Ishikawa (cell line): ENCODE data around the gene PGAM2.
A peak's percentile ranks its signal among the peaks of the same experiment; 100 is the strongest.

ENCODE experiments used
- CEBPB ChIP-seq: IDR thresholded peaks from 2 replicates; pipeline ENCODE4 v1.6.1; 2012
- CREB1 ChIP-seq: IDR thresholded peaks from 2 replicates; pipeline ENCODE4 v1.6.1; 2012; ENCODE audit warnings: low read depth
- EGR1 ChIP-seq: IDR thresholded peaks from 2 replicates; pipeline ENCODE4 v1.6.1; 2012
- EP300 ChIP-seq: IDR thresholded peaks from 2 replicates; pipeline ENCODE4 v1.6.1; 2012; ENCODE audit warnings: borderline replicate concordance
- FOXM1 ChIP-seq: IDR thresholded peaks from 2 replicates; pipeline ENCODE4 v1.6.1; 2012; ENCODE audit warnings: low read depth, borderline replicate concordance
- NFIC ChIP-seq: IDR thresholded peaks from 2 replicates; pipeline ENCODE4 v1.6.1; 2012
- TAF1 ChIP-seq: IDR thresholded peaks from 2 replicates; pipeline ENCODE4 v1.6.1; 2012; ENCODE audit warnings: low read depth, mild to moderate bottlenecking
- TCF12 ChIP-seq: IDR thresholded peaks from 2 replicates; pipeline ENCODE4 v1.6.1; 2012; ENCODE audit warnings: low read depth
- TEAD4 ChIP-seq: IDR thresholded peaks from 2 replicates; pipeline ENCODE4 v1.6.1; 2012
- YY1 ChIP-seq: IDR thresholded peaks from 2 replicates; pipeline ENCODE4 v1.6.1; 2012; ENCODE audit warnings: low read depth
- ZBTB7A ChIP-seq: IDR thresholded peaks from 2 replicates; pipeline ENCODE4 v1.6.1; 2012; ENCODE audit warnings: low read depth
- TF ChIP-seq, protein P1 (sequence below): IDR thresholded peaks from 2 replicates; pipeline ENCODE4 v1.6.1; 2012
- TF ChIP-seq, protein P2 (sequence below): IDR thresholded peaks from 2 replicates; pipeline ENCODE4 v1.6.1; 2012

The PGAM2 gene

DNA sequence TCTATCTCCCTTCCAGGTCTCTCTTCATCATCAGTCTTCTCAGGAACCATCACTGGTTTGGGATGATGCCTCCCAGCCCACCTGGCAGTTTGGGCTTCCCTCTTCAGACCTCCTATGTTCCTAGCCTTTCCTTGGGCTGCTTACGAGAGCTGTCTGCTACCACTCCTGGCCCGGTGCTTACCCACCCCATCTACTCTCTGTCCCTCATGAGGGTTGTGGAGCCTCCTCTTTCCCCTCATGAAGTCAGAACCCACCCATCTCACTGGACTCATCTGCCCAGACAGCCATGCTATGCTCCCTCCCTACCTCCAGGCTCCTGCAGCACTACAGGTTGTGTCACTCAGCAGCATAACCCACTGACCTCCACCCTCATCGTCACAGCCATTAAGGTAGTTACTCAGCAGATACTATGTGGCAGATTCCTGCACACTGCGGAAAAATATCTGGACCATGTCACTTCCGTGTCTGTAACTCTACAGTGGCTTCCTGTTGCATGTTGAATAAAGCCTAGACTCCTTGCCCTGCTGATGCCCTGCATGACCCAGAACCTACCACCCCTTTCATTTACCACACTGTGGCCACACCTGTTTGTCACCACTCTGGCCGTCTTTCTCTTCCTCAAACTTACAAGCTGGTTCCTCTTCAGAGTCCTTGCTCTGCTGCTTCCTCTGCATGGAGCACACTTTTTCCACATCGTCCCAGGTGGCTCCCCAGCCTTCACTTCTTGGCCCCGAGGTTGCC lies 18.9 kb downstream of the PGAM2 start:
- TF ChIP-seq EP300, result no peak
- no peak for TF ChIP-seq EGR1
- no peak for TF ChIP-seq TEAD4

DNA sequence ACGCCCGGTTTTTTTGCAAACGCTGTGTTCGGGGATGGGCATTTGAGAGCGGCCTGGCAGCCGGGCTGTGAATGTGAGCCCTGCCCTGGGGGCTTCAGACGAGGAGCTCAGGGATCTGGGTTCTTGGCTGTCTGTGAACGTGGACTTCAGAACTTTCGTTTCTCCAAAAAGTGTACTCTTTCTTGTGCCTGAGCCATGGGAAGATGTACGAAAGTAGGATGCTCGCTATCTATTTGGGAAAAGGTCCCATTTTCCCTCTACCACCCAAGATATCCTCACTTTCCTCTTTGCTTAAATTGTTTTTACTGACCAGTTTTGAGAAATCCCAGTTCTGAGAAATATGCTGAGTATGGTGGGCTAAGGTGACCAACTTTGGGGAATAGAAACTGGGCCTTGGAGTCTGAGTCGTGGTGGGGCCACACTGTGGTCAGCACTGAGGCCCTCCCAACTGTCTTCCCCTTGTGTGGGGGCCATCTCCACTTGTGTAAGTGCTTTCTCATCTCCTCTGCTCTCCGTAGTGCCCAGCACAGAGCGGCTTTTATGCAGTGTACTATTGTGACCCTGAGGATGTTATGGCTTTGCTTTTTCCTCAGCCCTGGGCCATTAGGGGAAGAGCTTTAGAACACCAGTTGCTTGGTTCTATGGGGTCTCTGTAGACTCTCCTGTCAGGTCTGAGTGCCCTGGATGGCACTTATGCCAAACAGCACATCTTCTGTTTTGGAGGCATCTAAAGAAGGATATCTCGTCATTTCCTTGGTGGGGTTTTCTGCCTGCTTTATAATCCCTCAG lies 19.9 kb downstream of the PGAM2 start:
- TF ChIP-seq FOXM1 (no peak), ZBTB7A (no peak)

GRCh38 chr7:44044315-44045225 lies 20.8 kb downstream of the PGAM2 start, which contains the start of gene DBNL:
TSS of gene DBNL (plus strand) at chr7:44044702. CDS start at chr7:44044738, 36 bp downstream.
- TF ChIP-seq NFIC, result no peak
- peak; percentile 41; the same call in 1 of the 2 replicates for TF ChIP-seq TEAD4
- peak; percentile 89 for TF ChIP-seq TAF1
- peak; percentile 76; the same call in 1 of the 2 replicates for TF ChIP-seq TCF12
- peak; percentile 80 for TF ChIP-seq YY1
- TF ChIP-seq, protein P1, sequence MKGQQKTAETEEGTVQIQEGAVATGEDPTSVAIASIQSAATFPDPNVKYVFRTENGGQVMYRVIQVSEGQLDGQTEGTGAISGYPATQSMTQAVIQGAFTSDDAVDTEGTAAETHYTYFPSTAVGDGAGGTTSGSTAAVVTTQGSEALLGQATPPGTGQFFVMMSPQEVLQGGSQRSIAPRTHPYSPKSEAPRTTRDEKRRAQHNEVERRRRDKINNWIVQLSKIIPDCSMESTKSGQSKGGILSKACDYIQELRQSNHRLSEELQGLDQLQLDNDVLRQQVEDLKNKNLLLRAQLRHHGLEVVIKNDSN, result peak; percentile 43; the same call in 1 of the 2 replicates
- TF ChIP-seq, protein P2, sequence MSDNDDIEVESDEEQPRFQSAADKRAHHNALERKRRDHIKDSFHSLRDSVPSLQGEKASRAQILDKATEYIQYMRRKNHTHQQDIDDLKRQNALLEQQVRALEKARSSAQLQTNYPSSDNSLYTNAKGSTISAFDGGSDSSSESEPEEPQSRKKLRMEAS, result peak; percentile 95
- TF ChIP-seq EP300, result no peak

DNA sequence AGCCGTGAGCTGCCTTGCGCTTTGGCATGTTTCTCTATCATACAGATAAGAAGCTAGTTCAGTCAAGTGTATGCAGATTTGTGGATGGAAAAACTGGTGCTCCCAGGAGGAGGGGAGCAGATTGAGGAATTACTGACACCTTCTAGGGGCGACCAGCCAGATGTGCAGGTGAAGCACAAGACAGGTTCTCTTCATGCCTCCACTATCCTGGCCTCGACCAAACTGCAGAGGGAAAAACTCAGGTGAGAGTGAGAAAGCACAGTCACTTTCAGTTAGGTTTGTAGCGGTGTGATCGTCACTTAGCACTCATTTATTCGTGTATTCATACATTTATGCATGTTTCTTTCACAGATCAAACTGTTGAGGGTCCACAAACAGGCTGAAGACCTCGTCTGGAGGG lies 21.5 kb downstream of the PGAM2 start:
- TF ChIP-seq CREB1, result no peak
- TF ChIP-seq TCF12, result no peak
- TF ChIP-seq, protein P1, result no peak
- no peak for TF ChIP-seq YY1

GRCh38 chr7:44042221-44042620 lies 23.1 kb downstream of the PGAM2 start:
- TF ChIP-seq EP300 (no peak), YY1 (no peak), CEBPB (no peak), TEAD4 (no peak), ZBTB7A (no peak), CREB1 (no peak), FOXM1 (no peak), TCF12 (no peak)
- TF ChIP-seq, protein P2, result no peak
- TF ChIP-seq, protein P1, result no peak

DNA sequence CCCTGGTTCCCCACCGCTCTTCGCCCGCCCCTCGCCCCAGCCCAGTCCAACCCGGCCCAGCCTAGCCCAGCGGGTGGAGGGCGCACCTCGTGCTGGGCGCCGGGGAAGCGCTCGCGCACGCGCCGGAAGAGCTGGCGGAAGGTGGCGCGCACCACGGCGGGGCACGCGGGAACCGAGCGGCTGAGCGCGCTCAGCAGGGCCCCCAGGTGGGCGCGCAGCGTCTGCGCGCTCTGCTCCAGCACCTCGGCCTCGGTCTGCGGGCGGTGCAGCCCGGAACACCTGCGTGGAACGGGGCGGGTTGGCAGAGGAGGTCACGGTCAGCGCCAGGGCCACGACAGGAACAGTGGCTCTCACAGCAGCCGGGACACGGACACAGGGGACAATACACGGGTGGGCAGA lies 24.9 kb downstream of the PGAM2 start:
- TF ChIP-seq, protein P2, result peak; percentile 89

- TF ChIP-seq, protein P2, result peak; percentile 67
- 0 out of 2 replicates have a peak, but pooled peaks have one; percentile 29 for TF ChIP-seq EGR1
Measured at GRCh38 chr7:44038961-44039558, 26.3 kb downstream of the PGAM2 start.
